Stimulated activated CD4-positive, alpha-beta T cell treated with anti-CD3 and anti-CD28 coated beads, TNF-alpha, amount 100 ng/mL, for 1 hour (primary cell): ENCODE measurements around the gene CLEC14A.

Experiments
- DNase-seq, 3 donors: peaks; one replicate each; pipeline ENCODE4 v3.0.0-alpha.2; 2020; ENCODE audit warnings: low read depth in 3 of 3, low spot score in 1 of 3

The CLEC14A gene

DNA sequence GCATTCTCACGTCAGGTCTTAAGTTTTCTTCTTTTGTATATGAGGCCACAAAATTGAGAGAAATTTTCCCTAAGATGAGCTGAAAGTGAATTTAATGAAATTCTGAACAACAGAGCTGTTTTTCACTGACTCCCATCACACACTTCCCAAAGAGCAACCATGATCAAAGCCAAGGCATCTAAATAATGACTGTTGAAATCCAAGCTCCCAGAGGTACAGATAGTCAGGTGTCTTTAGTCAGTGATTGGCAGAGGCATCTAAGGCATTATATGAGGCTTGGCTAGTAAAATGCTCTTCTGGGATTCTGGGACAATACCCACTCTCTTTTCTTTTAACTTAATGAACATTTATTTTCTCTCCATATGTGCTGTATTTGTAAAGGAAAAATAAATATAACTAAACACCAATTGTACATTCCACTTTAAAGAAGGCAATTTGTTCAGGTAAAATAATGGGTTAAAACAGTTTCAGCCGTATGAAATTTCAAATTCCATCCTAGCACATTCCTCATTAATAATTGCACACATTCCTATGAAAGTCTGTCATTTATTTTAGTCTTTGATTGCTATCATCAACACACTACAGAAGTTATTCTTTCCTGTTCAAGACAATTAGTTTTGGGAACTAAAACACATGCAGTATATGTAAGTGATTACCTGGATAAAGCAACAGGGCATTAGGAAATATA is 49.1 kb downstream of the CLEC14A start:
- DNase-seq = no peak

DNA sequence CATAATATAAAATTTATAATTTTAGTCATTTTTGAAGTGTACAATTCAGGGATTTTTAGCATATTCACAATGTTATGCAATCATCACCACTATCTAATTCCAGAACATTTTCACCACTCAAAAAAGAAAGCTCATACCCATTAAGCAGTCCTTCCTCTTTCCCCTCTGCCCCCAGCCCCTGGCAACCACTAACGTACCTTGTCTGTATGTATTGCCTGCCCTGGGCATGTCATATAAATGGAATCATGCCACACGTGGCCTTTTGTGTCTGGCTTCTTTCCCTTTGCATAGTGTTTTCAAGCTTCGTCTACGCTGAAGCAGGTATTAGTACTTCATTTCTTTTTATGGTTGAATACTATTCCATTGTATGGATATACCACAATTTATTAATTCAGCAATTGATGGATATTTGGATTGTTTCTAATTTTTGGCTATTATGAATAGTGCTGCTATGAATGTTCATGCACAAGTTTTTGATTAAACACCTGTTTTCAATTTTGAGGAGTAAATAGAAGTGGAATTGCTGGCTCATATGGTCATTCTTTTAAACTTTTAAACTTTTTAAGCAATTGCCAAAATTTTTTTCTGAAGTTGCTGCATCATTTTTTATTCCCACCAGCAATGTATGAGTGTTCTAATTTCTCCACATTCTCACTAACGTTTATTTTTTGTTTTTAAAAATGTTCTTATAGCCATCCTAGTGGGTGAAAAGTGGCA is 49.8 kb downstream of the CLEC14A start:
- DNase-seq = no peak

- DNase-seq = no peak
Measured at GRCh38 chr14:38205119-38205813, 50.6 kb downstream of the CLEC14A start.

DNA sequence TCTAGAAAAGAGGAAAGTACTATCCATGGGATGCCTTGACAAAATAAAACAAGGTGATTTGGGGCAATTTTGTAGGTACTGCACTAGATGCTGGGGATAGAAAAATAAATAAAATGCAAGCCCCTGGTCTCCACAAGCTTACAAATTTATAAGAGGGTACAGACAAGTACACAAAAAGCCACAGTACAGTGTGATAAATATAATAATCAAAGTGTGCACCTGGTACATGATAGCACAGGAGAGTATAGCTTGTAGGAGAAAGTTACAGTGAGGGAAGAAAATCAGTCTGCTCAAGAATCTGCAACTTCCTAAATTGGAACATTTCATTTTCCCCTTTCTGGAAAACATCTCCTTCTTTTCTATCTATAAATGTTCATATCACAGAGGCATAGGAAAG is 51.2 kb downstream of the CLEC14A start:
- DNase-seq = no peak
